ENCODE measurements around the gene PXMP2. TPM values are rescaled to one million over a fixed set of nuclear protein-coding genes. Genes with fewer than 3 reads are reported as not detected.
A peak's percentile ranks its signal among the peaks of the same experiment; 100 is the strongest.

The PXMP2 gene
- total RNA-seq, 1 donor from 2014 or later, result 9.0 TPM

DNA sequence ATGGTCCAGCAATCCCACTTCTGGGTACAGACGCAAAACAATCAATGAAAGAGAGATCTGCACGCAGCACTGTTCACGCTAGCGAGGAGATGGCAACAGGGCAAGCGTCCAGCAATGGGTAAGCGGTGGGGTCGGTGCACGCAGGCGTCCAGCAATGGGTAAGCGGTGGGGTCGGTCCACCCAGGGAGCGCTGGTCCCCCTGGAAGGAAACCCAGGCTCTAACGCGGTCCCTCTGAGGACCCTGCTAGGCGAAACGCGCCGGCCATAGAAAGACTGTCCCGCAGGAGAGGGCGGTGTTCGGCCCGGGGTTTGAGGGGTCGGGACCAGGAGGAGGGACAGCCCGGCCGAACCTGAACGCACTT lies 22.6 kb downstream of the PXMP2 start:
- peak overlapping the region; percentile 87 for H3K9ac ChIP-seq (ENCODE audit: low read length)
- H3K27ac Mint-ChIP-seq (ENCODE audit: unreplicated experiment), result peak overlapping the region; percentile 91
- H3K4me1 ChIP-seq (ENCODE audit: insufficient read depth, low read length), result peaks cover 7% of the 10 kb centered on the region
- H3K9me3 ChIP-seq (ENCODE audit: insufficient read depth, low read depth, low read length), result no peaks in the 10 kb centered on the region
- no peaks in the 10 kb centered on the region for H3K27me3 ChIP-seq (ENCODE audit: insufficient read depth, low read length)
- no peaks in the 10 kb centered on the region for H3K27me3 Mint-ChIP-seq (ENCODE audit: low read depth, unreplicated experiment)
- peaks cover 39% of the 10 kb centered on the region for H4K20me1 ChIP-seq (ENCODE audit: insufficient read depth, low read length)
- DNase-seq (ENCODE audit: low read depth), result no peak
- peaks cover 2% of the 10 kb centered on the region for H3K36me3 ChIP-seq (ENCODE audit: insufficient read depth, low read length)
- H3K4me1 Mint-ChIP-seq (ENCODE audit: low read depth, unreplicated experiment), result peaks cover 1% of the 10 kb centered on the region
- H3K9me3 Mint-ChIP-seq (ENCODE audit: unreplicated experiment), result no peaks in the 10 kb centered on the region
- FAIRE-seq, result no peak
- H3K79me2 ChIP-seq (ENCODE audit: insufficient read depth, low read length), result peaks cover 49% of the 10 kb centered on the region
- H3K36me3 Mint-ChIP-seq (ENCODE audit: low read depth, unreplicated experiment), result peaks cover 4% of the 10 kb centered on the region
- peak overlapping the region; percentile 98 for H3K4me3 ChIP-seq (ENCODE audit: insufficient read depth, low read depth, low read length)
- peak overlapping the region; percentile 92 for H3K4me2 ChIP-seq (ENCODE audit: low read length)
- H3K4me3 Mint-ChIP-seq (ENCODE audit: unreplicated experiment), result peak overlapping the region; percentile 89
- peak overlapping the region; percentile 74 for H2AFZ ChIP-seq (ENCODE audit: low read depth, low read length)
- TF ChIP-seq, protein P1, sequence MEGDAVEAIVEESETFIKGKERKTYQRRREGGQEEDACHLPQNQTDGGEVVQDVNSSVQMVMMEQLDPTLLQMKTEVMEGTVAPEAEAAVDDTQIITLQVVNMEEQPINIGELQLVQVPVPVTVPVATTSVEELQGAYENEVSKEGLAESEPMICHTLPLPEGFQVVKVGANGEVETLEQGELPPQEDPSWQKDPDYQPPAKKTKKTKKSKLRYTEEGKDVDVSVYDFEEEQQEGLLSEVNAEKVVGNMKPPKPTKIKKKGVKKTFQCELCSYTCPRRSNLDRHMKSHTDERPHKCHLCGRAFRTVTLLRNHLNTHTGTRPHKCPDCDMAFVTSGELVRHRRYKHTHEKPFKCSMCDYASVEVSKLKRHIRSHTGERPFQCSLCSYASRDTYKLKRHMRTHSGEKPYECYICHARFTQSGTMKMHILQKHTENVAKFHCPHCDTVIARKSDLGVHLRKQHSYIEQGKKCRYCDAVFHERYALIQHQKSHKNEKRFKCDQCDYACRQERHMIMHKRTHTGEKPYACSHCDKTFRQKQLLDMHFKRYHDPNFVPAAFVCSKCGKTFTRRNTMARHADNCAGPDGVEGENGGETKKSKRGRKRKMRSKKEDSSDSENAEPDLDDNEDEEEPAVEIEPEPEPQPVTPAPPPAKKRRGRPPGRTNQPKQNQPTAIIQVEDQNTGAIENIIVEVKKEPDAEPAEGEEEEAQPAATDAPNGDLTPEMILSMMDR (IDR thresholded peaks at IDR 0.05; ENCODE audit: insufficient read depth, low read depth, low read length), result no peak
- no peak for TF ChIP-seq EZH2 (IDR thresholded peaks at IDR 0.05; ENCODE audit: insufficient read depth, low read length)
- peak overlapping the region; percentile 52 for H3K27ac ChIP-seq (ENCODE audit: low read depth, low read length)

- peaks cover 39% of the 10 kb centered on the region for H4K20me1 ChIP-seq (ENCODE audit: insufficient read depth, low read length)
- TF ChIP-seq, protein P1 (IDR thresholded peaks at IDR 0.05; ENCODE audit: insufficient read depth, low read depth, low read length), result no peak
- TF ChIP-seq EZH2 (IDR thresholded peaks at IDR 0.05; ENCODE audit: insufficient read depth, low read length), result no peak
- peaks cover 1% of the 10 kb centered on the region for H3K4me1 Mint-ChIP-seq (ENCODE audit: low read depth, unreplicated experiment)
- peaks cover 49% of the 10 kb centered on the region for H3K79me2 ChIP-seq (ENCODE audit: insufficient read depth, low read length)
- H3K36me3 Mint-ChIP-seq (ENCODE audit: low read depth, unreplicated experiment), result peaks cover 4% of the 10 kb centered on the region
- H3K9me3 ChIP-seq (ENCODE audit: insufficient read depth, low read depth, low read length), result no peaks in the 10 kb centered on the region
- FAIRE-seq (no peak), DNase-seq (ENCODE audit: low read depth) (peak; percentile 60)
- peak within 1 kb of the TSS; percentile 87 for H3K9ac ChIP-seq (ENCODE audit: low read length)
- peak within 1 kb of the TSS; percentile 52 for H3K27ac ChIP-seq (ENCODE audit: low read depth, low read length)
- H3K9me3 Mint-ChIP-seq (ENCODE audit: unreplicated experiment), result no peaks in the 10 kb centered on the region
- H3K27me3 Mint-ChIP-seq (ENCODE audit: low read depth, unreplicated experiment), result no peaks in the 10 kb centered on the region
- H2AFZ ChIP-seq (ENCODE audit: low read depth, low read length), result peak within 1 kb of the TSS; percentile 74
- H3K4me1 ChIP-seq (ENCODE audit: insufficient read depth, low read length), result peaks cover 7% of the 10 kb centered on the region
- H3K36me3 ChIP-seq (ENCODE audit: insufficient read depth, low read length), result peaks cover 2% of the 10 kb centered on the region
- H3K4me3 ChIP-seq (ENCODE audit: insufficient read depth, low read depth, low read length), result peak within 1 kb of the TSS; percentile 98
- no peaks in the 10 kb centered on the region for H3K27me3 ChIP-seq (ENCODE audit: insufficient read depth, low read length)
- H3K4me2 ChIP-seq (ENCODE audit: low read length), result peak within 1 kb of the TSS; percentile 92
- peak within 1 kb of the TSS; percentile 90 for H3K4me3 Mint-ChIP-seq (ENCODE audit: unreplicated experiment)
- peak within 1 kb of the TSS; percentile 91 for H3K27ac Mint-ChIP-seq (ENCODE audit: unreplicated experiment)
Measured at GRCh38 chr12:132710405-132711079, 23.2 kb downstream of the PXMP2 start, which contains the start of gene PGAM5. Gene PGAM5, plus strand, starts transcription at chr12:132710842. Its CDS starts 35 bp downstream, at chr12:132710877.

All from astrocyte (in vitro differentiated cells and primary cell).